Esophagus muscularis mucosa (tissue), 4 donors: Measurements from ENCODE around the gene SVOPL.

Experiments used
- EP300 ChIP-seq: sonication (generic); formaldehyde crosslinking; IDR thresholded peaks from one replicate; pipeline ENCODE4 v1.6.1; 2017; ENCODE audit warnings: antibody characterized with exemption
- POLR2A ChIP-seq: fragments of 450-650 bp; IDR thresholded peaks from one replicate; pipeline ENCODE4 v1.6.1; 2017; ENCODE audit warnings: antibody characterized with exemption, moderate library complexity, mild to moderate bottlenecking, low read depth
- TF ChIP-seq, protein P1 (sequence below), 3 experiments: fragments of 200-600 bp in 2 of 3; fragments of 450-650 bp in 1 of 3; sonication (generic) in 2 of 3; IDR thresholded peaks; one replicate each; pipeline ENCODE4 v1.5.1; 2017 to 2019; ENCODE audit warnings: antibody characterized with exemption in 3 of 3, mild to moderate bottlenecking in 2 of 3, moderate library complexity in 1 of 3

DNA sequence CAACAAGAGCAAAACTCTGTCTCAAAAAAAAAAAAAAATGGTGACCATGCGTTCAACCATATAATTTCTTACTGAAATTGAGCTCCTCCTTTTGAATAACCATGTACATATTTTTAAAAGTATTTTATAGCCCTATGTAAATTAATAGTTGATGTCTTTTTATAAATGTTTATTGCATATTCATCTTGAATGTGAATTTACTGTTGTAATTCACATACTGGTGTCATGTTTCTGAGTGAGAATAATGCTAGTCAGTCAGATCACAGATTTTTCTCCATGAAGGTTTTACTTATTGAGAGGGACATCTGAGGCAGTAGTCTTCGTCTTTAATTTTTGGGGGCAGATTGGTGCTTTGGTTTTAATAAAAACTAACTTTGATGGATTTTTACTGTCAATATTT, 112.2 kb downstream of the SVOPL start:
- TF ChIP-seq, protein P1, sequence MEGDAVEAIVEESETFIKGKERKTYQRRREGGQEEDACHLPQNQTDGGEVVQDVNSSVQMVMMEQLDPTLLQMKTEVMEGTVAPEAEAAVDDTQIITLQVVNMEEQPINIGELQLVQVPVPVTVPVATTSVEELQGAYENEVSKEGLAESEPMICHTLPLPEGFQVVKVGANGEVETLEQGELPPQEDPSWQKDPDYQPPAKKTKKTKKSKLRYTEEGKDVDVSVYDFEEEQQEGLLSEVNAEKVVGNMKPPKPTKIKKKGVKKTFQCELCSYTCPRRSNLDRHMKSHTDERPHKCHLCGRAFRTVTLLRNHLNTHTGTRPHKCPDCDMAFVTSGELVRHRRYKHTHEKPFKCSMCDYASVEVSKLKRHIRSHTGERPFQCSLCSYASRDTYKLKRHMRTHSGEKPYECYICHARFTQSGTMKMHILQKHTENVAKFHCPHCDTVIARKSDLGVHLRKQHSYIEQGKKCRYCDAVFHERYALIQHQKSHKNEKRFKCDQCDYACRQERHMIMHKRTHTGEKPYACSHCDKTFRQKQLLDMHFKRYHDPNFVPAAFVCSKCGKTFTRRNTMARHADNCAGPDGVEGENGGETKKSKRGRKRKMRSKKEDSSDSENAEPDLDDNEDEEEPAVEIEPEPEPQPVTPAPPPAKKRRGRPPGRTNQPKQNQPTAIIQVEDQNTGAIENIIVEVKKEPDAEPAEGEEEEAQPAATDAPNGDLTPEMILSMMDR (IDR thresholded peaks at IDR 0.05): no peak
- no peak for TF ChIP-seq EP300
- TF ChIP-seq POLR2A: no peak
